ENCODE data around the gene NFKB1.
"Not testable (repeated sequence)": the region's sequence is repeated elsewhere in the genome, so short reads cannot be mapped to it uniquely, and the experiment has no call there.

Gene NFKB1, protein sequence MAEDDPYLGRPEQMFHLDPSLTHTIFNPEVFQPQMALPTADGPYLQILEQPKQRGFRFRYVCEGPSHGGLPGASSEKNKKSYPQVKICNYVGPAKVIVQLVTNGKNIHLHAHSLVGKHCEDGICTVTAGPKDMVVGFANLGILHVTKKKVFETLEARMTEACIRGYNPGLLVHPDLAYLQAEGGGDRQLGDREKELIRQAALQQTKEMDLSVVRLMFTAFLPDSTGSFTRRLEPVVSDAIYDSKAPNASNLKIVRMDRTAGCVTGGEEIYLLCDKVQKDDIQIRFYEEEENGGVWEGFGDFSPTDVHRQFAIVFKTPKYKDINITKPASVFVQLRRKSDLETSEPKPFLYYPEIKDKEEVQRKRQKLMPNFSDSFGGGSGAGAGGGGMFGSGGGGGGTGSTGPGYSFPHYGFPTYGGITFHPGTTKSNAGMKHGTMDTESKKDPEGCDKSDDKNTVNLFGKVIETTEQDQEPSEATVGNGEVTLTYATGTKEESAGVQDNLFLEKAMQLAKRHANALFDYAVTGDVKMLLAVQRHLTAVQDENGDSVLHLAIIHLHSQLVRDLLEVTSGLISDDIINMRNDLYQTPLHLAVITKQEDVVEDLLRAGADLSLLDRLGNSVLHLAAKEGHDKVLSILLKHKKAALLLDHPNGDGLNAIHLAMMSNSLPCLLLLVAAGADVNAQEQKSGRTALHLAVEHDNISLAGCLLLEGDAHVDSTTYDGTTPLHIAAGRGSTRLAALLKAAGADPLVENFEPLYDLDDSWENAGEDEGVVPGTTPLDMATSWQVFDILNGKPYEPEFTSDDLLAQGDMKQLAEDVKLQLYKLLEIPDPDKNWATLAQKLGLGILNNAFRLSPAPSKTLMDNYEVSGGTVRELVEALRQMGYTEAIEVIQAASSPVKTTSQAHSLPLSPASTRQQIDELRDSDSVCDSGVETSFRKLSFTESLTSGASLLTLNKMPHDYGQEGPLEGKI

DNA sequence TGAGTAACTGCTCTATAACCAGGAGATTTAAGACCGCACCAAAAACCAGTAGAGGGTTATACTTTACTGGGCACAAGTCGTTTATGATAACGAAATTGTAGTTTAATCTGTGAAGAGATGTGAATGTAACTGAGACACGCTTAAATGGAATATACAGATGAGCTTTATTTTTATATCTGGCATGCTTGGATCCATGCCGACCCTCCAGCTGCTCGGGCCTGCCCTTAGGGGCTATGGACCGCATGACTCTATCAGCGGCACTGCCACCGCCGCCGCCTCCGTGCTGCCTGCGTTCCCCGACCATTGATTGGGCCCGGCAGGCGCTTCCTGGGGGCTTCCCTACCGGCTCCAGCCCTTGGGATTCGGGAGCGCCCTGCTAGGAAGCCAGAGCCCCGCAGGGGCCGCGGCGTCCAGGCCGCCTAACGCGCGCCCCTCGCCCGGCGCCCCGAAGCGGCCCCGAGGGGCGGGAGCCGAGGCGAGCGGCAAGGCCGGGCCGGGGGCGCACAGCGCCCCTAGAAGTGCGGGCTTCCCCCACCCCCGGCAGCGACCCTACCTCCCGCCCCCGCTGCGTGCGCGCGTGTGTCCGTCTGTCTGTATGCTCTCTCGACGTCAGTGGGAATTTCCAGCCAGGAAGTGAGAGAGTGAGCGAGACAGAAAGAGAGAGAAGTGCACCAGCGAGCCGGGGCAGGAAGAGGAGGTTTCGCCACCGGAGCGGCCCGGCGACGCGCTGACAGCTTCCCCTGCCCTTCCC lies at the start of gene NFKB1:
NFKB1 (plus strand) TSS at position 664 of the 751 bp plus-strand sequence. CDS start 24,160 bp downstream, outside the sequence.
- peak; percentile 18 to 33 for DNase-seq (ENCODE audit: low read depth in 2 of 2)

DNA sequence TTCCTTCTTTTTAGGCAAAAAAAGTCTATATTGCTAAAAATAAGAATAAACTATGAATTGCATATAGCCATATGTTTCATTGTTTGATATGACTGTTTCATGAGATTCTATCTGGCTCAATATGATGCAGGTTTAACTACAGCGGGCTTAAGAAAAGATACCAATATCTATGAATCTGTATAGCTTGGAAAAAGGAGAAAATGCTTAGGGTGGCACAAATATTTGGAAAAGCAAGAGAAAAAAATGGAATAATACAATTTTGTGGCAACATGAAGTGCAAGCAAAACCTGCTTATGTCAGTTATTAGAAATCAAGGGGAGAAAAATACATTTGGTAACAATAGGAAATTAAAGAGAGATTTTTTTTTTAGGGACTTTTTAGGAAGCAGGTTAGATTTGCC lies 48.3 kb upstream of the NFKB1 start:
- no peak for DNase-seq (ENCODE audit: low read depth in 2 of 2)

DNA sequence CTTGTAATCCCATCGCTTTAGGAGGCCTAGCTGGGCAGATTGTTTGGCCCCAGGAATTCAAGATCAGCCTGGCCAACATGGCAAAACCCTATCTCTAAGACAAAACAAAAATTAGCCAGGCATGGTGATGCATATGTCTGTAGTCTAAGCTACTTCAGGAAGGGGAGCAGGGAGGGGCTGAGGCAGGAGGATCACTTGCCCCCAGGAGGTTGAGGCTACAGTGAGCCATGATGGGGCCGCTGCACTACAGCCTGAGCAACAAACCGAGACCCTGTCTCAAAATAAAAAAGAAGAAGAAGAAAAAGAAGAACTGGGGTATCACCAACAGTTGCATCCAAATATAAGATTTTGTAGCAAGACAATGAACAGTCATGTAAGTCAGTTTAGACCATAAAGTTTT lies 47.3 kb upstream of the NFKB1 start:
- no peak for DNase-seq (ENCODE audit: low read depth in 2 of 2)

- no peak for DNase-seq (ENCODE audit: low read depth in 2 of 2)
Measured at GRCh38 chr4:102454268-102454667, 46.9 kb upstream of the NFKB1 start.

GRCh38 chr4:102454981-102455685 lies 46.0 kb upstream of the NFKB1 start:
- DNase-seq (ENCODE audit: low read depth in 2 of 2), result no peak

- no peak for DNase-seq (ENCODE audit: low read depth in 2 of 2)
Measured at GRCh38 chr4:102455750-102456149, 45.4 kb upstream of the NFKB1 start.

GRCh38 chr4:102466298-102466697 lies 34.9 kb upstream of the NFKB1 start:
- no peak for DNase-seq (ENCODE audit: low read depth in 2 of 2)

- no peak for DNase-seq (ENCODE audit: low read depth in 2 of 2)
Measured at GRCh38 chr4:102469806-102470205, 31.4 kb upstream of the NFKB1 start.

DNA sequence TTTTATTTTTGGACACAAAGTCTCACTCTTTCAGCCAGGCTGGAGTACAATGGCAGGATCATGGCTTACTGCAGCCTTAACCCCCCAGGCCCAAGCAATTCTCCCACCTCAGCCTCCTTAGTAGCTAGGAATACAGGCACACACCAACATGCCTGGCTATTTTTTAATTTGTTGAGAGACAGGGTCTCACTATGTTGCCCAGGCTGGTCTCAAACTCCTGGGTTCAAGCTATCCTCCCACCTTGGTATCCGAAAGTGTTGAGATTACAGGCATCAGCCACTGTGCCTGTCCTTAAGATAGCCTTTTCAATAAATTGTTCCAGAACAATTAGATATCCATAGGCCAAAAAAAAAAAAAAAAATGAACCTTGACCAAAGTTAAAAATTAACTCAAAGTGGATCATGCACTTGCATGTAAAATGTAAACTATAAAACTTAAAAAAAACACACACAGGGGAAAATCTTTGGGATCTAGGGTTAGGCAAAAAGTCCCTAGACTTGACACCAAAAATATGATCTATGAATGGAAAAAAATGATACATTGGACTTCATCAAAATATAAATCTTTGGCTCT lies 28.6 kb upstream of the NFKB1 start:
- DNase-seq (ENCODE audit: low read depth in 2 of 2), result no peak

- no peak for DNase-seq (ENCODE audit: low read depth in 2 of 2)
Measured at GRCh38 chr4:102473476-102473875, 27.7 kb upstream of the NFKB1 start.

GRCh38 chr4:102474736-102475504 lies 26.2 kb upstream of the NFKB1 start:
- DNase-seq (ENCODE audit: low read depth in 2 of 2), result no peak

GRCh38 chr4:102477657-102478056 lies 23.5 kb upstream of the NFKB1 start:
- DNase-seq (ENCODE audit: low read depth in 2 of 2), result no peak

DNA sequence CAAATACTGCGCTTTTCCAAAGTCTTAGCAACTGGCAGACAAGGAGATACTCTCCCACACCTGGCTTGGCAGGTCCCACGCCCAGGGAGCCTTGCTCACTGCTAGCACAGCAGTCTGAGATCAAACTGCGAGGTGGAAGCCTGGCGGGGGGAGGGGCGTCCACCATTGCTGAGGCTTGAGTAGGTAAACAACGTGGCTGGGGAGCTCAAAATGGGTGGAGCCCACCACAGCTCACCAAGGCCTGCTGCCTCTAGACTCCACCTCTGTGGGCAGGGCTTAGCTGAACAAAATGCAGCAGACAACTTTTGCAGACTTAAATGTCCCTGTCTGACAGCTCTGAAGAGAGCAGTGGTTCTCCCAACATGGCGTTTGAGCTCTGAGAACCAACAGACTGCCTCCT lies 23.0 kb upstream of the NFKB1 start:
- DNase-seq (ENCODE audit: low read depth in 2 of 2), result no peak

GRCh38 chr4:102479832-102480231 lies 21.3 kb upstream of the NFKB1 start:
- DNase-seq (ENCODE audit: low read depth in 2 of 2), result not testable (repeated sequence)

DNA sequence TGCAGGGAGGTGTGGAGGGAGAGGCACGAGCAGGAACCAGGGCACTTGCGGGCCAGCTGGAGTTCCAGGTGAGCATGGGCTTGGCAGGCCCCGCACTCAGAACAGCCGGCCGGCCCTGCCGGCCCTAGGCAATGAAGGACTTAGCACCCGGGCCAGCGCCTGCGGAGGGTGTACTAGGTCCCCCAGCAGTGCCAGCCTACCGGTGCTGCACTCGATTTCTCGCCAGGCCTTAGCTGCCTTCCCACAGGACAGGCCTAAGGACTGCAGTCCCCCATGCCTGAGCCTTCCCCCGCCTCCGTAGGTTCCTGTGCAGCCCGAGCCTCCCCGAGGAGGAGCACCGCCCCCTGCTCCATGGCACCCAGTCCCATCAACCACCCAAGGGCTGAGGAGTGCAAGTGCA lies 18.0 kb upstream of the NFKB1 start:
- no peak for DNase-seq (ENCODE audit: low read depth in 2 of 2)

DNA sequence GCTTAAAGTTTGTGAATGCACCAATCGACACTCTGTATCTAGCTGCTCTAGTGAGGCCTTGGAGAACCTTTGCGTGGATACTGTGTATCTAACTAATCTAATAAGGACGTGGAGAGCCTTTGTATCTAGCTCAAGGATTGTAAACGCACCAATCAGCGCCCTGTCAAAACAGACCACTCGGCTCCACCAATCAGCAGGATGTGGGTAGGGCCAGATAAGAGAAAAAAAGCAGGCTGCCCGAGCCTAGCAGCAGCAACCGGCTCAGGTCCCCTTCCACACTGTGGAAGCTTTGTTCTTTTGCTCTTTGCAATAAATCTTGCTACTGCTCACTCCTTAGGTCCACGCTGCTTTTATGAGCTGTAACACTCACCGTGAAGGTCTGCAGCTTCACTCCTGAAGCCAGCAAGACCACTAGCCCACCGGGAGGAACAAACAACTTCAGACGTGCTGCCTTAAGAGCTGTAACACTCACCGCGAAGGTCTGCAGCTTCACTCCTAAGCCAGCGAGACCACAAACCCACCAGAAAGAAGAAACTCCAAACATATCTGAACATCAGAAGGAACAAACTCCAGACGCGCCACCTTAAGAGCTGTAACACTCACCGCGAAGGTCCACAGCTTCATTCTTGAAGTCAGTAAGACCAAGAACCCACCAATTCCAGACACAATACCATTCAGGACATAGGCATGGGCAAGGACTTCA lies 17.0 kb upstream of the NFKB1 start:
- DNase-seq (ENCODE audit: low read depth in 2 of 2), result not testable (repeated sequence)

DNA sequence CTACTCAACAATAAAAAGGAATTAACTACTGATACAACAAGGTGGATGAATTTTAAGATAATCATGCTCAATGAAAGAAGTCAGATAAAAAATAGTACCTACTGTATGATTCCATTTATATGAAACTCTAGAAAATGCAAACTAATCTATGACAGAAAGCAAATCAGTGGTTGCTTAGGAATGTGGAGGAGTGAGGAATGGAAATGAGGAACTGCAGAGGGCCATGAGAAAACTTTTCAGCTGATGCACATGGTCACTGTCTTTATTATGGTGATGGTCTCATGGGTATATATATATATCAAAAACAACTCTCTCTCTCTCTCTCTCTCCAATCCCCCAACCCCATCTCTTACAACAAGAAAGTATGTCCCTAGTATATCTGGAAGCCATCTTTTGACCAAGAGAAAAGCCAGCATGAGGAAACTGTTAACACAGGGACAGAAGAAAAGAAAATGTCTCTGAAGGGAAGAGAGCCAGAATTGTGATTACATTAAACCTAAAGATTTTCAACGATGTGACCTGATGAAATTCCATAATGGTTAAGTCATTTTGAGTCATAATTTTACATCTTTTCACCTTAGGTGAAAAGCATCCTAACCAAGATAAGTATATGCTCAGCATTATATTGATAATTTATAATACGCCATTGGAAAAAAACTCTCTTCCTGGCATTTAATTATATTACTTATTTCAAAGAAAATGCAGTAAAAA lies 8.5 kb upstream of the NFKB1 start:
- DNase-seq (ENCODE audit: low read depth in 2 of 2), result no peak

- no peak for DNase-seq (ENCODE audit: low read depth in 2 of 2)
Measured at GRCh38 chr4:102493257-102493656, 7.9 kb upstream of the NFKB1 start.

- no peak for DNase-seq (ENCODE audit: low read depth in 2 of 2)
Measured at GRCh38 chr4:102493794-102494193, 7.4 kb upstream of the NFKB1 start.
